Measurements from ENCODE around the gene DPY19L1.
"Not testable (repeated sequence)": the region's sequence is repeated elsewhere in the genome, so short reads cannot be mapped to it uniquely, and the experiment has no call there.

Gene DPY19L1

DNA sequence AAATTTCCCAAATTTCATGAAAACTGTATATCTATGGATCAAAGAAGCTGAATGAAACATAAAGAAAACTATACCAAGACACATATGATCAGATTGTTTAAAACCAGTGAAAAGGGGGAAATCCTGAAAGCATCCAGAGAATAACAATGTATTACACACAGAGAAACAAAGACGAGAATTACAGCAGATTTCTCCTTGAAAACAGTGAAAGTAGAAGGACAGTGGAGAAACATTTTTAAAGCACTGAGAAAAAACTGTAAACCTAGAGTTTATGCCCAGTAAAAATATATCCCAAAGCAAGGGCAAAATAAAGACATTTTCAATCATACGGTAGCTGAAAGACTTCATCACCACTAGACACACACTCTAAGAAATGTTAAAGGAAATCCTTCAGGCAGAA lies 121.0 kb downstream of the DPY19L1 start:
- no peak for DNase-seq

DNA sequence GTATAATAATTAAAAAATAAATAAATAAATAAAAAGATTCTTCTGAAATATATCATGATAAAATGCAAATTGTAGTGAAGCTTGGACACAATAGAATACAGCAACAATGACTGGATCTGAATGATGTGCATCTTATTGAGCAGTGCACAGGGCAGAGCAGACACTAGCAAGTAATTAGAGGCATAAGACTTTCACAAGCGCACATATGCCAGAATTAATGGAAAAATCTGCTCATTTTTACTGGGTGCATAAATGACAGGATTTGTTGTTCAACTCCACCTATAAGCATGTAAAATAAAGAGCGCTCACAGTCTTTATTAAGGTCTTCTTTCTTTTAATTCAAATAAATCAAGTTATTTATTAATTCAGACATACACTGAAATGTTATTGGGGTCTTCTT lies 125.0 kb downstream of the DPY19L1 start:
- no peak for DNase-seq

- DNase-seq: peak in 1 of 5 experiments; percentile 2
These were observed 130.9 kb downstream of the DPY19L1 start for GRCh38 chr7:34906266-34906850.

- DNase-seq: no peak
These were observed 132.3 kb downstream of the DPY19L1 start for GRCh38 chr7:34904987-34905386.

- not testable (repeated sequence) for DNase-seq
These were observed 133.4 kb downstream of the DPY19L1 start for GRCh38 chr7:34903921-34904320.

DNA sequence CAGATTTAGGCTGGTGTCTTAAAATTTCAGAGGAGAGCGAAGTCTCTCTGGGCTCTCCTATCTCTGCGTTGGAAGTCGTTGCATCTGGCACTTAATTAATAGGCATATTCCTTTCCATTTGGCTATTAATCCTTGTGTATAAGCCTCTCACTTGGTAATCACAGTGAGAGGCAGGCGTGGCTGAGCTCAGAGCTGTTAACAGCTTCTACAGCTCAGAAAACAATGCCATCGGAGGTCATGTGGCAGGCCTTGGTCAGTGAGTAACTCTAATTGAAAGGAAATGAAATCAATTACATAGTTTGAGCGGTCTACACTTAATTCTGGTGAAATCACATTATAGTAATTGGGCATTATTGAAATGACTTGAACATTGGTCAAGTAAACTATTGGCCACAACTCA lies 135.1 kb downstream of the DPY19L1 start:
- no peak for DNase-seq

- DNase-seq: peak in 1 of 5 experiments; percentile 41
These were observed 136.3 kb downstream of the DPY19L1 start for GRCh38 chr7:34900891-34901513.

GRCh38 chr7:34895202-34895601 lies 142.1 kb downstream of the DPY19L1 start:
- no peak for DNase-seq

DNA sequence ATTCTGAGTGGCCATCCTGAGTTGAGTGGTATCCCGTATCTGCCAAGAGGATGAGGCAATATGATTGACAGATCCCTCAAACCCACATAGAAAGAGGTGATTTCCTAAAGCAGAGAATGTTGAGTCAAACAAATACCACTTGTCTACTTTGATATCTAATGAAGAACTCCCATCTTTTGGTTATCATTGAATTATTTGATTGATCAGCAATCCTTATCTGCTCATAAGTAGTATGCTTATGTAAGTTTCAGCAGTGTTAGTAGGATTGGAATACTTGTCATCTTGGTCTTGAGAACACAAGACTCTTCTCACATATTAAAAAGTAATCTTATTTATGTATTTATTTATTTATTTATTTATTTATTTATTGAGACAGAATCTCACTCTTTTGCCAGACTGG lies 147.3 kb downstream of the DPY19L1 start:
- DNase-seq: no peak

GRCh38 chr7:34886856-34887255 lies 150.4 kb downstream of the DPY19L1 start:
- no peak for DNase-seq

DNA sequence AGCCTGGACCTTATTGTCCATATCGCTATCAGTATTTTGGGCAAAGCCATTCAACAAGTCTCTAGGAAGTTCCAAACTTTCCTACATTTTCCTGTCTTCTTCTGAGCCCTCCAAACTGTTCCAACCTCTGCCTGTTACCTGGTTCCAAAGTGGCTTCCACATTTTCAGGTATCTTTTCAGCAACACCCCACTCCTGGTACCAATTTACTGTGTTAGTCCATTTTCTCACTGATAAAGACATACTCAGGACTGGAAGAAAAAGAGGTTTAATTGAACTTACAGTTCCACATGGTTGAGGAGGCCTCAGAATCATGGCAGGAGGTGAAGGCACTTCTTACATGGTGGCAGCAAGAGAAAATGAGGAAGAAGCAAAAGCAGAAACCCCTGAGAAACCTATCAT lies 153.4 kb downstream of the DPY19L1 start:
- DNase-seq: not testable (repeated sequence)

DNA sequence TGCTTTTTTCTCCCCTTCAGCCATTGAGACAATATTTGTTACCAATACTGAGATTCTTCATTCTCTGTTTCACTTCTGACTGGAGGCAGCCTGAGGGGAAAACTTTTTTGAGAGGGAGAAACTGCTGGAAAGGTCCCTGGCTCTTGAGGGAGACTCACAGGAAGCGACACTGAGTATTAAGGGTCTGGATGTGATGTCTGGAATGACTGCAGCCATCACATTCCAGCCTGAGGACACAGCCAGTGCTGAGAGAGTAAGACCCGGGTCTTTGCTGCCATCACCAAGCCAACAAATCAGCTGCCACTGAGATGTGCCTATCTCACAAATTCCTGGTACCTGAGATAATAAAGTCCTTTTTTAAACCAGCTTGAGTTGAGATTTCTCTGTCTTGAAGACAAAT lies 157.4 kb downstream of the DPY19L1 start:
- DNase-seq: no peak

GRCh38 chr7:34878944-34879735 lies 158.1 kb downstream of the DPY19L1 start:
- DNase-seq: not testable (repeated sequence)

Data from T-helper 2 cell (primary cell).